NCI-H187 treated with DMSO at 0.1 percent for 48 hours (cell line): Measurements from ENCODE around the gene RGS12.
A peak's percentile ranks its signal among the peaks of the same experiment; 100 is the strongest.

Source experiments
- DNase-seq: peaks from one replicate; lab custom pipeline; 2025; lab: John Stamatoyannopoulos, UW

RGS12 gene, protein sequence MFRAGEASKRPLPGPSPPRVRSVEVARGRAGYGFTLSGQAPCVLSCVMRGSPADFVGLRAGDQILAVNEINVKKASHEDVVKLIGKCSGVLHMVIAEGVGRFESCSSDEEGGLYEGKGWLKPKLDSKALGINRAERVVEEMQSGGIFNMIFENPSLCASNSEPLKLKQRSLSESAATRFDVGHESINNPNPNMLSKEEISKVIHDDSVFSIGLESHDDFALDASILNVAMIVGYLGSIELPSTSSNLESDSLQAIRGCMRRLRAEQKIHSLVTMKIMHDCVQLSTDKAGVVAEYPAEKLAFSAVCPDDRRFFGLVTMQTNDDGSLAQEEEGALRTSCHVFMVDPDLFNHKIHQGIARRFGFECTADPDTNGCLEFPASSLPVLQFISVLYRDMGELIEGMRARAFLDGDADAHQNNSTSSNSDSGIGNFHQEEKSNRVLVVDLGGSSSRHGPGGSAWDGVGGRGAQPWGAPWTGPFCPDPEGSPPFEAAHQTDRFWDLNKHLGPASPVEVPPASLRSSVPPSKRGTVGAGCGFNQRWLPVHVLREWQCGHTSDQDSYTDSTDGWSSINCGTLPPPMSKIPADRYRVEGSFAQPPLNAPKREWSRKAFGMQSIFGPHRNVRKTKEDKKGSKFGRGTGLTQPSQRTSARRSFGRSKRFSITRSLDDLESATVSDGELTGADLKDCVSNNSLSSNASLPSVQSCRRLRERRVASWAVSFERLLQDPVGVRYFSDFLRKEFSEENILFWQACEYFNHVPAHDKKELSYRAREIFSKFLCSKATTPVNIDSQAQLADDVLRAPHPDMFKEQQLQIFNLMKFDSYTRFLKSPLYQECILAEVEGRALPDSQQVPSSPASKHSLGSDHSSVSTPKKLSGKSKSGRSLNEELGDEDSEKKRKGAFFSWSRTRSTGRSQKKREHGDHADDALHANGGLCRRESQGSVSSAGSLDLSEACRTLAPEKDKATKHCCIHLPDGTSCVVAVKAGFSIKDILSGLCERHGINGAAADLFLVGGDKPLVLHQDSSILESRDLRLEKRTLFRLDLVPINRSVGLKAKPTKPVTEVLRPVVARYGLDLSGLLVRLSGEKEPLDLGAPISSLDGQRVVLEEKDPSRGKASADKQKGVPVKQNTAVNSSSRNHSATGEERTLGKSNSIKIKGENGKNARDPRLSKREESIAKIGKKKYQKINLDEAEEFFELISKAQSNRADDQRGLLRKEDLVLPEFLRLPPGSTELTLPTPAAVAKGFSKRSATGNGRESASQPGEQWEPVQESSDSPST (N-terminal part only)

DNA sequence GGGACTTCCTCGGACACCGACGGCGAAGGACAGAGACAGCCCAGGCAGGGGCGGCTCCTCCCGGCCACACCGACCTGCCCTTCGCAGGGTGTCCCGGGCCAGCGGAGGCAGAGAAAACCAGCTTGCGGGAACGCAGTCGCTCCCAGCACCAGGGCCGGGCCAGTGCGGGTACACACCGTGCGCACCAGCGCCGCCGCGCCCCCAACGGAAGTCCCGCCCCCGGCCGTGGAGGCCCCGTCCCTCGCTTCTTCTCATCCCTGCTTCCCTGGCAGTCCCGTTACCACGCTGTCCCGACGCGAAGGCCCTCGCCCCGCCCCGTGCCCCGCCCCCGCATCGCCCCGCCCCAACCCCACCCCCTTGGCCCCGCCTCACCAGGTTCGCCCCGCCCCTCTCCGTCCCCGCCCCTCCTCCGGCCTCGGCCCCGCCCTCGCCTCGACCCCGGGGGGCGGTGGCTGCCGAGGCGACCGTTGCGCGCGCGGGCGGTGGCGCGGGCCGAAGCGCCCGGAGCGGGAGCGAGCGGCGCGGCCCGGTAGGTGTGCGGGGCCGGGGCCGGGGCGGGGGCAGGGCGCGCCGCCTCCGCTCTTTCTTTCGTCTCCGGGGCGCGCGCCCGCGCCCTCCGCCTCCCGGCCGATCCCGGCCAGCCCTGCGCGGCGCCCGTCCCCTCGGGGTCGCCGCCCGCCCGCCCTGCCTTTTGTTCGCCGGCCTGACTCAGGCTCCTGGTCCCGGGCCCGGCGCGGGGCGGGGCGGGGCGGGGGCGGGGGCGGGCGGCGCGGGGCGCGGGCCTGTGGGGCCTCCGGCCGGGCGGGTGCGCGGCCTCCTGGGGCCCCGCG, at the start of gene RGS12:
RGS12 (plus strand) TSS at position 451 of the 830 bp plus-strand sequence. CDS start 23,150 bp downstream, outside the sequence.
- DNase-seq, result peak; percentile 69

GRCh38 chr4:3243136-3243780, 49.6 kb upstream of the RGS12 start:
- DNase-seq, result peak; percentile 57

GRCh38 chr4:3244002-3244401, 48.8 kb upstream of the RGS12 start:
- DNase-seq, result no peak

- DNase-seq, result no peak
These were observed 48.1 kb upstream of the RGS12 start for GRCh38 chr4:3244747-3245146.

GRCh38 chr4:3245676-3246075, 47.1 kb upstream of the RGS12 start:
- no peak for DNase-seq

- no peak for DNase-seq
These were observed 46.1 kb upstream of the RGS12 start for GRCh38 chr4:3246458-3247398.

GRCh38 chr4:3247399-3248177, 45.2 kb upstream of the RGS12 start:
- no peak for DNase-seq

- no peak for DNase-seq
These were observed 44.7 kb upstream of the RGS12 start for GRCh38 chr4:3248178-3248480.

DNA sequence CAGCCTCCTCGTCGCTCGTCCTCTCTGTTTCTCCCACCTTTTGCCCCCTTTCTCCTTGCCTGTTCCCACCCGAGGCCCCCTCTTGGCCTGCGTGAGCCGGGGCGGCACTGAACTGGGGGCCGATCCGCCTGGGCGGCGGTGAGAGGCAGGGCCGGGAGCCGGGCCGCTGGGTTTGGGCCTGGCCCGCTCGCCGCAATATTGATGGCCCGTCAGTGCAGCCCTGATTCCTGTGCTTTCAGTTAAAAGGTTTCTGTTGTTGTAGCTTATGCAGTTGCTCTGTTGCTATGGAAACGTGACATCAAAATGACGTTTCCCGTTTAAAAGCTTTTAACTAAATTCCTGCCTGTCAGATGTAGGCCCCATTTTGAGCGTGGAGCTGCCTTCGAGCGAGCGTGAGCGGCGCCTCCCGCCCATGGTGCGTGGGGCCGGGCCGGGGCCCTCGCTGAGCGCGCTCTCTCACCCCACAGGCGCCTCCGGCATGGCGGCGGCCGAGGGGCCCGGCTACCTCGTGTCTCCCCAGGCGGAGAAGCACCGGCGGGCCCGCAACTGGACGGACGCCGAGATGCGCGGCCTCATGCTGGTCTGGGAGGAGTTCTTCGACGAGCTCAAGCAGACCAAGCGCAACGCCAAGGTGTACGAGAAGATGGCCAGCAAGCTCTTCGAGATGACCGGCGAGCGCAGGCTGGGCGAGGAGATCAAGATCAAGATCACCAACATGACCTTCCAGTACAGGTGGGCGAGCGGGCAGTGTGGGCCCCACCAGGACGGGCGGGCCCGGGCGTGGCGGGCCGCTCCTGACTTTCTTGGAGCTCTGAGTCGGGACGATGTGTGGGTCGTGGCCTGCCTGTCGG, 43.8 kb upstream of the RGS12 start, which contains the start of gene MSANTD1:
MSANTD1 (plus strand) TSS at position 349 of the 851 bp plus-strand sequence; CDS start at position 413, 64 bp downstream.
- DNase-seq, result no peak

DNA sequence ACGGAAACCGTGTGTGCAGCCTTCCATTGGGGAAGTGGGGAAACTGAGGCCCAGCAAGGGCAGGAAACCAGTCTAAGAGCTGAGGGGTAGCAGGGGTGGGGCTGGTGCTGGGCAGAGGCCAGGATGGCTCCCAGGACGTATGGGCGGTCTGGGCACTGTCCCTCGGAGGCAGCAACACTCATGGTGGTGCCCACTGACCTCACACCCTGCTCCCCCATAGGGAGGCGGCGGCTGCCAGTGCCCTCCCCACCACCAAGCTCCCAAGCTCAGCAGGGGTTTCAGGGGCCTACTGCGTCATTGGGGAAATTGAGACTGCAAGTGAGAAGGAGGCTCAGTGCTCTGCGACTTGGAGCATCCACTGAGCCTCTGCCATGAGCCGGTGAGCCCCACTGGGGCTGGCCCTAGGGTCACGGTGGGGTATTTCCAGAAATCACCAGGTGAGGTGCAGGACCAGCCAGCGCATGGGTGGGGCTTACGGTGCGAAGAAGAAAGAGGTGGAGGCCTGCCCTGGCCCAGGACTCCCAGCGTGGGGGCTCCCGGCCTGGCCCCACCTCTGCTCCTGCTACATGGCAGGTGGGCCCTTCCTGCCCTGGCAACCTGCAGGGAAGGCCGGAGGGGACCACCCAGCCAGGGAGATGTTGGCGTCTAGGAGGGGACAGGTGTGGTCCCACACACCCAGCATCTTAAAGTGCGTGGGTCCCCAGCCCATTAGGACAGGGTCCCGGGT, 42.9 kb upstream of the RGS12 start:
- no peak for DNase-seq

DNA sequence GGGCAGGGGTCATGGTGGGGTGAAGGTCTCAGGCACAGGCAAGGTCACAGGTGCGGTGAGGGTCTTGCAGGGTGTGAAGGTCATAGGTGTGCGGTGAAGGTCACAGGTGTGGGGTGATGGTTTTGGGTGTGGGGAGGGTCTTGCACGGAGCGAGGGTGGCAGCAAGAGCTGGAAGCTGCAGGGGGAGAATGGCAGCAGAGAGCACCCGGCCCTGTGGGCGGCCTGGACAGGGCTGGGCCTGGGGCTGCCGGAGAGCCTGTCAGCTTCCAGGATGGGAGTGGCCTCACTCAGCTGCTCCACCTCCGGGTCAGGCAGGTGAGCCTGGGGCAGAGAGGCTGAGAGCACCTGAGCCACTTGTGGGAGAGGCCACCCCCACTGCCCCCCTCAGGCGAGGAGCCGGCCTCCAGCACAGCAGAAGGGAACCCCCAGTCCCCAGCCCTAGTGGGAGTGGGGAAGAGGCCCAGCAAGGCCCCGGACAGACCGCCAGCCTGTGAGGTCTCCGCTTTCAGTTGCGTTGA, 42.3 kb upstream of the RGS12 start:
- no peak for DNase-seq

DNA sequence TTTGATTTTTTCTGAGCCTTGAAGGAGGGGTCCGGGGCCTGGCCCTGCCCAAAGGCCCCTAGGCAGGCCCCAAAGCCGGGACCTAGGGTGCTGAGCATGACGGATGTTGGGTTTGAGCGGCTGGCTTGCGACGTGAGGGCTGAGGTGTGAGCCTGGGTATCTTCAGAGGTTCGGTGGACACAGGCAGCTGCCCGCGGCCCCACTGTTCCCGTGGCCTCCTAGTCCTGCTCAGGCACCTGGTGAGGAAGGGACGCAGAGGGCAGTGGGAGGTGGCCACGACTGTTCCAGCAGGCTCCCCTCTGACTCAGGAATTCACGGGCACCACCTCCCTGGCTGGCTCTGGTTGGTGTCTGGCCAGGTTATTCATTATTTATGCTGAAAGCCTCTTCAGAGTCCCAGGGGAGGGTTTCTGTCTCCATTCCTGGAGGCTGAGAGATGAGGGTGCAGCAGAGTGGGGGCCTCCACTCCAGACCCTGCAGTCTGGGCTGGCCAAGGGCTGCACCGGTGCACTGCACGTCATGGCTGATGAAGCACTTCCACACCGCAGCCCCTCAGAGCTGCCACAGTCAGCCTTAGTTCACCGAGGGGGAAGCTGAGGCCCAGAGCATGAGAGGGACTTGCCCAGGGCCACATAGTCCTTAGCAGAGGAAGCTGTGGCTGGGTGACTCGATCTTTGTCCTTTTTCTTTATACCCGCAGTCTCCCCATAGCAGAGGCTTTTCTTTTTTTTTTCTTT, 41.7 kb upstream of the RGS12 start:
- peak; percentile 52 for DNase-seq

GRCh38 chr4:3251691-3252479, 40.9 kb upstream of the RGS12 start:
- no peak for DNase-seq

- no peak for DNase-seq
These were observed 40.4 kb upstream of the RGS12 start for GRCh38 chr4:3252480-3252828.

DNA sequence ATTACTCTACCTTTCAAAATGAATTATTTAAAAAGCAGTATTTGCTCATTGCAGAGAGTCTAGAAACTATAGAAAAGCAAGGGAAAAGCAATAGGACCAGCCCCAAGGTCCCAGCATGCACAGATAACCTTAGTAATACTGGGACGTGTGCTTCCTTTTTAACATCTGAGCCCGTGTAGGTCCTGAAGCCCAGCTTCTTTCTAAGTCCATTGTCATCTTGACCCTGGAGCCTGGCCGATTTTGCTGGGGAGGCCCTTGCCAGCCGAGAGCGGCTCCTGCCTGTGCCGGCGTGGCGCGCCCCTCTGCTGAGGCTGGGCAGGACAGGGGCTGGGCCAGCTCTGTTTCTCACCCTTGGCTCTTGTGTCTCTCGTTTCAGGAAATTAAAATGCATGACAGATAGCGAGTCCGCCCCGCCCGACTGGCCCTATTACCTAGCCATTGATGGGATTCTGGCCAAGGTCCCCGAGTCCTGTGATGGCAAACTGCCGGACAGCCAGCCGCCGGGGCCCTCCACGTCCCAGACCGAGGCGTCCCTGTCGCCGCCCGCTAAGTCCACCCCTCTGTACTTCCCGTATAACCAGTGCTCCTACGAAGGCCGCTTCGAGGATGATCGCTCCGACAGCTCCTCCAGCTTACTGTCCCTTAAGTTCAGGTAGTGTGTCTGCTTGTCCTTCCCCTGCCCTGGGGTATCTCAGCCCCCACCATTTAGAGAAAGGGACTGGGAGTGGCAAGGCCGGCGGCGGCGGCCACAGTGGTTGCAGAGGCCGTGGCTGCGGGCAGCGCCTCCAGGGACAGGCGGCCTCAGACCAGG, 39.8 kb upstream of the RGS12 start:
- DNase-seq, result no peak
